Measurements from ENCODE around the gene HEPN1. TPM values are rescaled to one million over a fixed set of nuclear protein-coding genes. Genes with fewer than 3 reads are reported as not detected.
A peak's percentile ranks its signal among the peaks of the same experiment; 100 is the strongest.

HEPN1 gene
- total RNA-seq, 1 experiment from 2014 or later, result not detected

DNA sequence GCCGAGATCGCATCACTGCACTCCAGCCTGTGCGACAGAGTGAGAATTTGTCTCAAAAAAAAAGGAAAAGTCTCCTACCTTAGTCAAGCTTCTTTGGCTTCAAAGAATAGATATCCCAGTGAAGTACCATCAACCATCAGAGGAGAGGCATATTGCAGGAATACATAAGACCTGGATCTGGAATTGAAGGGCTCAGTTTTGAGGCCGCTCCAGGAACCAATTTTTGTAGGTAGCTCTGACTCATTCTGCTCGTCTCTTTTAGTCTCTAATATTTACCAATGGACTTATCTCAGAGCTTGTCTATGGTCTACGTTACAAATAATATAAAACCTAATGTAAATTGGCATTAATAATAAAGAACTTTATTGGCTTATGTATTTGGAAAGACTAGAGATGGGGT, 26.8 kb downstream of the HEPN1 start:
- Histone ChIP-seq H3K9me3 (ENCODE audit: low read length) (no peaks in the 10 kb centered on the region), H3K4me2 (ENCODE audit: low read depth, low read length, poor library complexity, severe bottlenecking) (no peak overlapping the region), H3K9ac (ENCODE audit: low read length) (no peak overlapping the region), H4K20me1 (ENCODE audit: insufficient read depth, low read depth, low read length) (no peaks in the 10 kb centered on the region), H3K9me2 (replicated peaks; ENCODE audit: insufficient read depth, low read length) (no peaks in the 10 kb centered on the region), H3K27ac (ENCODE audit: low read length) (no peak overlapping the region), H3K36me3 (ENCODE audit: insufficient read depth, low read length) (no peaks in the 10 kb centered on the region), H3K79me2 (ENCODE audit: low read length) (no peaks in the 10 kb centered on the region), H3K27me3 (ENCODE audit: low read length) (no peaks in the 10 kb centered on the region), H2AFZ (ENCODE audit: low read length) (no peak overlapping the region), H3K4me3 (ENCODE audit: low read length) (no peak overlapping the region), H3K4me1 (ENCODE audit: low read length) (no peaks in the 10 kb centered on the region)
- no peak for DNase-seq

- H4K20me1 ChIP-seq (ENCODE audit: insufficient read depth, low read depth, low read length), result no peaks in the 10 kb centered on the region
- no peaks in the 10 kb centered on the region for H3K79me2 ChIP-seq (ENCODE audit: low read length)
- no peaks in the 10 kb centered on the region for H3K9me2 ChIP-seq (replicated peaks; ENCODE audit: insufficient read depth, low read length)
- no peak for DNase-seq
- no peak overlapping the region for H3K9ac ChIP-seq (ENCODE audit: low read length)
- H3K27me3 ChIP-seq (ENCODE audit: low read length), result no peaks in the 10 kb centered on the region
- no peaks in the 10 kb centered on the region for H3K9me3 ChIP-seq (ENCODE audit: low read length)
- no peaks in the 10 kb centered on the region for H3K36me3 ChIP-seq (ENCODE audit: insufficient read depth, low read length)
- H2AFZ ChIP-seq (ENCODE audit: low read length), result no peak overlapping the region
- H3K27ac ChIP-seq (ENCODE audit: low read length), result no peak overlapping the region
- no peak overlapping the region for H3K4me2 ChIP-seq (ENCODE audit: low read depth, low read length, poor library complexity, severe bottlenecking)
- no peak overlapping the region for H3K4me3 ChIP-seq (ENCODE audit: low read length)
- no peaks in the 10 kb centered on the region for H3K4me1 ChIP-seq (ENCODE audit: low read length)
Observed at GRCh38 chr11:124946735-124947141, 27.7 kb downstream of the HEPN1 start.

DNA sequence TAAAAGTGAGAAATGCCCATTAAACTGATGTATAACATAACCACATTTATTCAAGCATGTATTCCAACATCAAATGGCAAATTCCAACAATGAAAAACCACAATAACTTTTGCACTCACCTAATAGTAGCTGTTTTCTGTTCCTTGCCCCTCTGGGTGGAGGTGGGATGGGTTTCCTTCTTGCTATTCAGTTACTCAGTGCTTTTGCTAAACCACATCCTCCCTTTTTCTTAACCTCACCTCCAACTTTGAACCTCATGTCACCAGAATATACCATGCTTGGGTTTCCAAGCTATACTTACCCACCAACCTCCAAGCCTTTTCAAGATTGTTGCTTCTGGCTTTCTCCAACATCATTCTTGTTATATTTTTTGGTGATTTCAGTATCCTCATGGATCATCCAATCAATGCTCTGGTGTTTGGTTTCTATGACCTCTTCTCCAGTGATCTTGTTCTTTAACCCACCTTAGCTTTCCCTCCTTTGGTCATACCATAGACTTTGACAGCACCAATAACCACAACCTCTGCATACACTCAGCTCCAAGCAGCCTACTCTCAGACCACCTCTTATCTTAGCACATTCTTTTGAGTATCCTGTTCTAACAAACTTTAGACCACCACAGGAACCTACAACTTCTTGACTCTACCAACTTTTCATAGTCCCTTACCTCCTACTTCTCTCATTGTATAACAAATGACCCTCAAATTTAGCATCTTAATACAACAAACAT, 31.7 kb downstream of the HEPN1 start:
- DNase-seq, result no peak
- Histone ChIP-seq H3K36me3 (ENCODE audit: insufficient read depth, low read length) (no peaks in the 10 kb centered on the region), H4K20me1 (ENCODE audit: insufficient read depth, low read depth, low read length) (no peaks in the 10 kb centered on the region), H2AFZ (ENCODE audit: low read length) (no peak overlapping the region), H3K27me3 (ENCODE audit: low read length) (no peaks in the 10 kb centered on the region), H3K4me3 (ENCODE audit: low read length) (no peak overlapping the region), H3K9me3 (ENCODE audit: low read length) (no peaks in the 10 kb centered on the region), H3K9me2 (replicated peaks; ENCODE audit: insufficient read depth, low read length) (no peaks in the 10 kb centered on the region), H3K4me1 (ENCODE audit: low read length) (peaks cover 19% of the 10 kb centered on the region), H3K27ac (ENCODE audit: low read length) (no peak overlapping the region), H3K79me2 (ENCODE audit: low read length) (peaks cover 6% of the 10 kb centered on the region; the same call in 1 of the 2 replicates), H3K4me2 (ENCODE audit: low read depth, low read length, poor library complexity, severe bottlenecking) (no peak overlapping the region), H3K9ac (ENCODE audit: low read length) (no peak overlapping the region)

GRCh38 chr11:124951341-124951740, 32.3 kb downstream of the HEPN1 start:
- Histone ChIP-seq H3K27me3 (ENCODE audit: low read length) (no peaks in the 10 kb centered on the region), H3K79me2 (ENCODE audit: low read length) (peaks cover 6% of the 10 kb centered on the region; the same call in 1 of the 2 replicates), H2AFZ (ENCODE audit: low read length) (no peak overlapping the region), H3K9ac (ENCODE audit: low read length) (no peak overlapping the region), H3K4me1 (ENCODE audit: low read length) (peaks cover 19% of the 10 kb centered on the region), H3K27ac (ENCODE audit: low read length) (no peak overlapping the region), H3K9me3 (ENCODE audit: low read length) (no peaks in the 10 kb centered on the region), H4K20me1 (ENCODE audit: insufficient read depth, low read depth, low read length) (no peaks in the 10 kb centered on the region), H3K36me3 (ENCODE audit: insufficient read depth, low read length) (no peaks in the 10 kb centered on the region), H3K4me3 (ENCODE audit: low read length) (no peak overlapping the region), H3K4me2 (ENCODE audit: low read depth, low read length, poor library complexity, severe bottlenecking) (no peak overlapping the region), H3K9me2 (replicated peaks; ENCODE audit: insufficient read depth, low read length) (no peaks in the 10 kb centered on the region)
- no peak for DNase-seq

GRCh38 chr11:124953753-124954589, 34.9 kb downstream of the HEPN1 start, which contains the start of gene CCDC15:
TSS of gene CCDC15 (plus strand) at chr11:124954202. CDS start at chr11:124954733, 531 bp downstream.
- Histone ChIP-seq H3K9me3 (ENCODE audit: low read length) (no peaks in the 10 kb centered on the region), H3K79me2 (ENCODE audit: low read length) (peaks cover 6% of the 10 kb centered on the region; the same call in 1 of the 2 replicates), H3K4me3 (ENCODE audit: low read length) (peak within 1 kb of the TSS; percentile 88), H3K4me2 (ENCODE audit: low read depth, low read length, poor library complexity, severe bottlenecking) (peak within 1 kb of the TSS; percentile 96), H2AFZ (ENCODE audit: low read length) (0 out of 2 replicates have a peak within 1 kb of the TSS, but pooled peaks have one; percentile 36), H3K36me3 (ENCODE audit: insufficient read depth, low read length) (no peaks in the 10 kb centered on the region), H3K27me3 (ENCODE audit: low read length) (no peaks in the 10 kb centered on the region), H3K27ac (ENCODE audit: low read length) (peak within 1 kb of the TSS; percentile 29; the same call in 1 of the 2 replicates), H3K9ac (ENCODE audit: low read length) (peak within 1 kb of the TSS; percentile 81), H3K9me2 (replicated peaks; ENCODE audit: insufficient read depth, low read length) (no peaks in the 10 kb centered on the region), H4K20me1 (ENCODE audit: insufficient read depth, low read depth, low read length) (no peaks in the 10 kb centered on the region), H3K4me1 (ENCODE audit: low read length) (peaks cover 19% of the 10 kb centered on the region)
- DNase-seq, result peak; percentile 96

DNA sequence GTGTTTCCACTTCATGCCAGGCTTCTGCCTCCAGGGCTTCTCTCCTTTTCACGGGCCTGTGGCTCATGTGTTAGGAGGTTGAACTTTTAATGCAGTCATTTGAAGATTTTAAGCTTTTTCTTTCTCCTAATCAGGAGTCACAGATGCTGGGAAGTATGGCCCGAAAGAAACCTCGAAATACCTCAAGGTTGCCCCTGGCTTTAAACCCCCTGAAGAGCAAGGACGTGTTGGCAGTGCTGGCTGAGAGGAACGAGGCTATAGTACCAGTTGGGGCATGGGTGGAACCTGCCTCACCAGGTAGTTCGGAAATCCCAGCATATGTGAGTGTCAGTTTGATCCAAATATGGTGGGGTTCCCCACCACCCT, 35.5 kb downstream of the HEPN1 start:
- Histone ChIP-seq H3K79me2 (ENCODE audit: low read length) (peaks cover 6% of the 10 kb centered on the region; the same call in 1 of the 2 replicates), H2AFZ (ENCODE audit: low read length) (0 out of 2 replicates have a peak overlapping the region, but pooled peaks have one; percentile 36), H3K4me3 (ENCODE audit: low read length) (peak overlapping the region; percentile 88), H3K36me3 (ENCODE audit: insufficient read depth, low read length) (no peaks in the 10 kb centered on the region), H3K9me3 (ENCODE audit: low read length) (no peaks in the 10 kb centered on the region), H3K4me1 (ENCODE audit: low read length) (peaks cover 19% of the 10 kb centered on the region), H3K4me2 (ENCODE audit: low read depth, low read length, poor library complexity, severe bottlenecking) (peak overlapping the region; percentile 96), H3K27ac (ENCODE audit: low read length) (peak overlapping the region; percentile 29; the same call in 1 of the 2 replicates), H3K27me3 (ENCODE audit: low read length) (no peaks in the 10 kb centered on the region), H3K9me2 (replicated peaks; ENCODE audit: insufficient read depth, low read length) (no peaks in the 10 kb centered on the region), H4K20me1 (ENCODE audit: insufficient read depth, low read depth, low read length) (no peaks in the 10 kb centered on the region), H3K9ac (ENCODE audit: low read length) (peak overlapping the region; percentile 81)
- DNase-seq, result no peak

DNA sequence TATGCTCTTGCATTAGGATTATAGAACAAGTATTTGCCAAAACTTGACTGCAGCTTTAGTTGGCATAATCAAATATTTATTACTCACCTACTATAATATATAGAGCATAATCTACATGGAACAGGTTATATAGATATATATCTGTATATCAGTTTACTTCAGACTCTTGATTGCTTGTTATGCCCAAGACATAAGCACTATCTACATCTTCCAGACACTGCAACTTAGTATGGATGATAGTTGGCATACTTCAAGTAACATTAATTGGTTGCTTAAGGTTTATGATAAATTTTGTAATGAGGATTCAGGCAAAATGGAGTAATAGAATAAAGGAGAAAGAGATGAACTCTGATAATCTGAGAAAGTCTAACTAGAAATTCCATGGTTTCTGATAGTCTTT, 36.0 kb downstream of the HEPN1 start:
- H3K4me2 ChIP-seq (ENCODE audit: low read depth, low read length, poor library complexity, severe bottlenecking), result peak overlapping the region; percentile 96
- H3K27me3 ChIP-seq (ENCODE audit: low read length), result no peaks in the 10 kb centered on the region
- H4K20me1 ChIP-seq (ENCODE audit: insufficient read depth, low read depth, low read length), result no peaks in the 10 kb centered on the region
- H3K36me3 ChIP-seq (ENCODE audit: insufficient read depth, low read length), result no peaks in the 10 kb centered on the region
- H3K9me2 ChIP-seq (replicated peaks; ENCODE audit: insufficient read depth, low read length), result no peaks in the 10 kb centered on the region
- peaks cover 19% of the 10 kb centered on the region for H3K4me1 ChIP-seq (ENCODE audit: low read length)
- no peak for DNase-seq
- H3K4me3 ChIP-seq (ENCODE audit: low read length), result peak overlapping the region; percentile 88
- H3K9me3 ChIP-seq (ENCODE audit: low read length), result no peaks in the 10 kb centered on the region
- no peak overlapping the region for H3K27ac ChIP-seq (ENCODE audit: low read length)
- H3K79me2 ChIP-seq (ENCODE audit: low read length), result peaks cover 6% of the 10 kb centered on the region; the same call in 1 of the 2 replicates
- H2AFZ ChIP-seq (ENCODE audit: low read length), result no peak overlapping the region
- H3K9ac ChIP-seq (ENCODE audit: low read length), result peak overlapping the region; percentile 81

DNA sequence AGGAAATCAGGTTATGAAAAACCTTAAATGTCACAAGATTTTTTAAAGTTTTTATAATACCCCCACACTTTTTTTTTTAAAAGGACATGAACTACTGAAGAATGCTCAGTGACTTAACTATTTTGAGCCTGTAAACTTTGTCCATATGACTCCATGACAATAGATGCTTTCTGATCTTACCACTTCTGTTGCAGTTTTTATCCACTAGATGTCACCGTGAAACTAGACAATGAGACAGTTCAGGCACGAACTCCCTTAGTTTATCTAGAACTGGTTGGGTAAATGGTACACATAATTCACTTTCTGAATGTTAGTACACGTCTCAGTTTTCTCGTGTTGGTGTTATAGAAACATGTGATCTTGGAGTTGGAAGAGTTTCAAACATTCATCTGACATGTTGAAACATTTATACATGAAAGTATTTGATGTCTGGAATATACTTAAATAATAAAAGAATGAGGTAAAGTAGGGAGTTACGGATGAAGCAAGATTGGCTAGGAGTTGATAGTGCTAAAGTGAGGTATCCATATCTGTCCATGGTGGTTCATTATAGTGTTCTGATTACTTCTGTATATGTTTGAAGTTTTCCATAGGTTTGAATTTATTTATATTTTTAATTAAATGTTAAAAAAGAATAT, 43.0 kb downstream of the HEPN1 start:
- Histone ChIP-seq H3K27me3 (ENCODE audit: low read length) (no peaks in the 10 kb centered on the region), H3K4me2 (ENCODE audit: low read depth, low read length, poor library complexity, severe bottlenecking) (no peak overlapping the region), H3K9ac (ENCODE audit: low read length) (no peak overlapping the region), H3K4me3 (ENCODE audit: low read length) (no peak overlapping the region), H3K9me3 (ENCODE audit: low read length) (no peaks in the 10 kb centered on the region), H3K9me2 (replicated peaks; ENCODE audit: insufficient read depth, low read length) (no peaks in the 10 kb centered on the region), H3K36me3 (ENCODE audit: insufficient read depth, low read length) (no peaks in the 10 kb centered on the region), H4K20me1 (ENCODE audit: insufficient read depth, low read depth, low read length) (no peaks in the 10 kb centered on the region), H3K4me1 (ENCODE audit: low read length) (no peaks in the 10 kb centered on the region), H3K79me2 (ENCODE audit: low read length) (no peaks in the 10 kb centered on the region), H3K27ac (ENCODE audit: low read length) (no peak overlapping the region), H2AFZ (ENCODE audit: low read length) (no peak overlapping the region)
- peak; percentile 82 for DNase-seq
